GM12801 (cell line): ENCODE measurements around the gene ARL4C.

Experiments
- CTCF ChIP-seq: IDR thresholded peaks from one replicate; pipeline ENCODE4 v1.5.1; 2011; ENCODE audit warnings: control low read depth; ENCODE audit not compliant: insufficient read length; ENCODE audit errors: extremely low read depth

ARL4C gene

GRCh38 chr2:234480337-234480736 is 16.5 kb downstream of the ARL4C start:
- TF ChIP-seq CTCF, result no peak

- TF ChIP-seq CTCF, result no peak
Measured at GRCh38 chr2:234479465-234479864, 17.4 kb downstream of the ARL4C start.

- no peak for TF ChIP-seq CTCF
Measured at GRCh38 chr2:234478121-234478858, 18.6 kb downstream of the ARL4C start.

- no peak for TF ChIP-seq CTCF
Measured at GRCh38 chr2:234476766-234477165, 20.1 kb downstream of the ARL4C start.

DNA sequence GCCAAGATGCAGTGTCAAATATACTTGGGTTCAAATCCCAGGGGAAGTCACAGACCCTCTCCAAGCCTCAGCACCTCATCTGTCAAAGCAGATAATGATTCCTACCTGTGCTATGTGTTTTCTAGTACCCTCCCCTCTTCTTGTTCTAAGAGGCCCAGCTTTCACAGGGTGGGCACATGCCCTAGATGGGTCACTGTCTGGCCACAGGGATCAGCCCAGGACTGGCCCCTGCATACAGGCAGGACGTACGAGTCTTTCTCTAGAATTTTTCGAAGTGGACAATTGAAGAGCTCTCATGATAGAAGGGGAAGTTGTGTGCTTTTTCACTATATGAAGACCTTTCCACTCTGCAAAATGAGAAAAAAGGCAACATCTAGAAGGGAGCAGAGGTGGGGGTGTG is 22.2 kb downstream of the ARL4C start:
- TF ChIP-seq CTCF, result no peak

DNA sequence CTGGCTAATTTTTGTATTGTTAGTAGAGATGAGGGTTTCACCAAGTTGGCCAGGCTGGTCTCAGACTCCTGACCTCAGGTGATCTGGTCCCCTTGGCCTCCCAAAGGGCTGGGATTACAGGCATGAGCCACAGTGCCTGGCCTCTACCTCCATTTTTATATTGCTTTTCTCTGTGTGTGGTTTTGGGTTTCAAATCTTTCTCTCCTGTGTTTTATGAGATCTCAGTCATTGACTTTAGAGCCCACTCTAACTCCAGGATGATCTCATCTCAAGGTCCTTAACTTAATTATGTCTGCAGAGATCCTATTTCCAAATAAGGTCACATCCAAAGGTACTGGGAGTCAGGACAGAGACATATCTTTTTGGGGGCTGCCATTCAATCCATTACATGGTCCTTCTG is 24.7 kb downstream of the ARL4C start:
- no peak for TF ChIP-seq CTCF

DNA sequence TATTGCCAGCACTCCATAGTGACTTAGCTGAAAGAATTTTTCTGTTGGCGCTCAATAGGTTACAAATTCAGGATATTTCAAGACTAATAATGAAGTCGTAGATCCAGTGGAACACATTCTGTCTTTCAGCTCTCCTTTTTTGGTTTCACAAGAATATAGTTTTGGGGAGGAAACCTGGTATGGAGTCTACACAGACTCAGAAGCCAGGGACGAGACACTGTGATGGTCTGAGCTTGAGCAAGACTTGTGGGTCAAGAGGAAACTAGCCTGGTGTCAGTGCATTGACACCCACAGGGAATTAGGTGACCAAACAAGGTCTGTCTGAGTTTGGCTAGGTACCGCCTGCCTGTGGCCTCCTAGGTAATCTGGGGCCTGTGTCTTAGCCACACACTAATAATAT is 26.9 kb downstream of the ARL4C start:
- no peak for TF ChIP-seq CTCF
